Ovary (tissue), 3 donors: Measurements from ENCODE around the gene TIAL1.

ENCODE experiments used
- CTCF ChIP-seq, 3 donors: fragments of 450-650 bp in 2 of 3; fragments of 200-600 bp in 1 of 3; IDR thresholded peaks; one replicate each; pipeline versions ENCODE4 v1.5.1 to v1.8.0; 2016 to 2022; ENCODE audit warnings: antibody characterized with exemption in 3 of 3, mild to moderate bottlenecking in 1 of 3
- EP300 ChIP-seq: sonication (generic); formaldehyde crosslinking; IDR thresholded peaks from one replicate; pipeline ENCODE4 v1.6.1; 2017; ENCODE audit warnings: antibody characterized with exemption
- POLR2A ChIP-seq: fragments of 450-650 bp; IDR thresholded peaks from one replicate; pipeline ENCODE4 v1.6.1; 2017; ENCODE audit warnings: antibody characterized with exemption, mild to moderate bottlenecking, moderate library complexity
- donor health status: DM: no; HTN: no; CAD: no.

GRCh38 chr10:119545310-119545709 is 51.5 kb downstream of the TIAL1 start:
- TF ChIP-seq CTCF (IDR thresholded peaks at IDR 0.05) (no peak), POLR2A (no peak), EP300 (no peak)
